GM21786 (cell line): ENCODE data around the gene IQSEC2.

Experiments used
- ATAC-seq: cut with Tn5 transposase; IDR thresholded peaks from one replicate; pipeline ENCODE4 v1.9.1; 2021; ENCODE audit not compliant: unreplicated experiment

The IQSEC2 gene

GRCh38 chrX:53268173-53268572 lies 13.2 kb downstream of the IQSEC2 start:
- ATAC-seq, result no peak

DNA sequence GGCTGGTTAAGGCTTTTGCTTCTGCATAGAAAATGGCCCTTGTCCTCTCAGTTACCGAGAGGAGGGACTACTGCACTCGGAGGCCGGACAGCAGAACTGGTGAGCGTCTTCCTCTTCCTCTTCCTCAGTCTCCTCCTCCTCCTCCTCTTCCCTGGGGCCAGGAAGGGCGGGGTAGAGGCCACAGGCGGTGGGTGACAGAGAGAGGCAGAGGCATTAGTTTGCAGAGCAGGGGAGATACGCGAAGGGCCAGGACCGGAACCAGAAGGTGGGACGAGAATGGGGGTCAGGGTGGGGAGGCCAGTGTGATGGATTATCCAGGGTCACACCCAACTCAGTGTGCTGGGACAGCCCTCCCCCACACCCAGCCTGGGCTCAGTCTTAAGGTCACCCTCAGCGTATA lies 14.5 kb downstream of the IQSEC2 start:
- ATAC-seq, result no peak

DNA sequence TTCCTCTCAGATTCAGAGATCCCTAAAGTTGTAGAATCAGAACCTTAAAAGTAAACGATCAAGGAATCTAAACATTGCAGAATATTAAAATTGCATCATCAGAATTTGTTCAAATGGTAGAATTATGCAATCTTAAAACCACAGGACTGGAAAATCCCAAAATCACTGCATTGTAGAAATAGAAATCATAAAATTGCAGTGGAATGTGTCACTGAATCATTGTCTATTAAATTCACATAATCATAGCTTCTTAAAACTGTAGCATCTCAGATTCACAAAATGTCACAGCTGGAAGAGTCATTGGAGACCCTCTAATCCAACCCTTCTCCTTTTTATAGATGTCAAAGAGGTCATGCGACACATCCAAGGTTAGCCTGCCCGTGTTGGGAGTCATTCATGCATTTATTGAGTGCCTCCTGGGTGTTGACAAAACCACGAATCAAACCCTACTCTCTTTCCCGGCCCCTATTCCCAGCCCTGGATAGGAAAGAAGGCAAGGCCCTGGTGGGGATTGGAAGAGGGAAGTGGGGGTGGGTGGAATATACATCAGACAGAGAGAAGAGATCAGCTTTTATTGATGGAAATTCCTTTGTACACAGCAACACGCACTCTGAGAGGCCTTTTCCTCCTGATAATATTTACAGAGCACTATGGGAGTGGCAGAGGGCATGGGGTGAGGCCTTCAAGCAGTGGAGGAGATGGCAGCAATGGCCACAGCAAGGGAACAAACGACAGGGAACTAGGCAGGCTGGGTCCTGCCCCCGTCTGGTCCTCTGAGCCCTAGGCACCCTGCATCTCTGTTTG lies 15.4 kb downstream of the IQSEC2 start:
- no peak for ATAC-seq

DNA sequence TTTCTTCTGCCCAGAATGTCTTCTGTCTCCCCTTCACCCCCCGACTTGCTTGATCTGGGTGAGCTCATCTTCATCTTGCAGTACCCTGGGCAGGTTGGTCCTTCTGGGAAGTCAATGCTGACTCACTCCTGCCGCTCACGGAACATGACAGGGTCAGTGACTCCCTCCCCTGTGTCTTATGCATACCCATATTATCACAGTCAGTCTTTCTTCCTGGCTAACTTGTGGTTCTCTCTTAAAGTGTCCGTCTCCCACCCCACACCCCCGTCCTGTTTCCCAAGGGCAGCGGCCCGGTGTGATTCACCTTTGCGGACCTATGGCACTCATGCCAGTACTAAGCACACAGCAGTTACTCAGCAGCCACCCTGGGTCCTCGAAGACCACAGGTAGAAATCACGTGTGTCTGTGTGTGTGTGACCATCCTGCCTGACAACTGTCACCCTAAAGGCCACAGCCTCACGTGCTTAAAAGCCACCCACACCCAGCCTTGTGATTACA lies 17.7 kb downstream of the IQSEC2 start:
- no peak for ATAC-seq

- no peak for ATAC-seq
Measured at GRCh38 chrX:53262918-53263394, 18.4 kb downstream of the IQSEC2 start.

- ATAC-seq, result no peak
Measured at GRCh38 chrX:53262189-53262917, 19.0 kb downstream of the IQSEC2 start.

DNA sequence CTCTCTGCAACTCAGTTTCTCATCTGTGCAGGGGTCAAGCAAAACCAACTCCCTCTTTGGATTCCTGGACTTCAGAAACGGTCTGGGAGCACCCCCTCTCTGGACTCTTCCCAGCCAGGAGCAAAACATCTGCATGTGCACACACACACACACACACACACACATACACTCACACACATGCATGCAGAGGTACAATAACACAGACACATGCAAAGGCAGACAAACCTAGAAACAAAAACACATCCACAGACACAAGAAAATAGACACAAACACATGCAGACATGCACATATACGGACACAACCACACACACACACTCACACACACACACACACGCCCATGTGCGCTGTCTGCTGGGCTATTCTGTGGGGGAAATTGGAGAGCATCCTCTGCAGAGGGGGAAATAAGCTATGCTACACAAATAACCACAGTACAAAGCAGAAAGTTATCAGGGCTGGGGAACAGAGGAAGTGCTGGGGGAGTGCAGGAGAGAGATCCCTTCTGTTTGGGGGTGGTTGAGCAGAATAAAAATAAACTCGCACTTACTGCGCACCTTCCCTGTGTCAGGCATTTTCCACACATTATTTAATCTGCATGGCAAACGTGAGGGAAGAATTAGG lies 19.9 kb downstream of the IQSEC2 start:
- ATAC-seq, result no peak

DNA sequence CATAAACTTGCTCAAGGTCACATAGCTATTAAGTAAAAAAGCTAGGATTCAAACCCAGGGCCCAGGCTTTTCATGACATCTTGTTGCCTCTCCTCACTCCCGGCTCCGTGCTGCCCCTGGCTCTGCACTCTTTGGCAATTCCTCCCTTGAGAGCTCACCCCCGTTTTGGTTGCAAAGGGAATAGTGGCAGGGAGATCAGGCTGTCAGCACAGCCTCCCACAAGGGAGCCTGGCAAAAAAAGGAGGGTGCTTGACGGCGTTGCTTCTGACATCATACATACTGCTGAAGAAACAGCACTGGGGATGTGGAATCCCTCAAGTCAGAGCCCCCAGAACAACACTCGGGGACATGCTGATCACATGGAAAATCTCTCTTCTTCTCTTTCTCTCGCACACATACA lies 20.5 kb downstream of the IQSEC2 start:
- no peak for ATAC-seq

DNA sequence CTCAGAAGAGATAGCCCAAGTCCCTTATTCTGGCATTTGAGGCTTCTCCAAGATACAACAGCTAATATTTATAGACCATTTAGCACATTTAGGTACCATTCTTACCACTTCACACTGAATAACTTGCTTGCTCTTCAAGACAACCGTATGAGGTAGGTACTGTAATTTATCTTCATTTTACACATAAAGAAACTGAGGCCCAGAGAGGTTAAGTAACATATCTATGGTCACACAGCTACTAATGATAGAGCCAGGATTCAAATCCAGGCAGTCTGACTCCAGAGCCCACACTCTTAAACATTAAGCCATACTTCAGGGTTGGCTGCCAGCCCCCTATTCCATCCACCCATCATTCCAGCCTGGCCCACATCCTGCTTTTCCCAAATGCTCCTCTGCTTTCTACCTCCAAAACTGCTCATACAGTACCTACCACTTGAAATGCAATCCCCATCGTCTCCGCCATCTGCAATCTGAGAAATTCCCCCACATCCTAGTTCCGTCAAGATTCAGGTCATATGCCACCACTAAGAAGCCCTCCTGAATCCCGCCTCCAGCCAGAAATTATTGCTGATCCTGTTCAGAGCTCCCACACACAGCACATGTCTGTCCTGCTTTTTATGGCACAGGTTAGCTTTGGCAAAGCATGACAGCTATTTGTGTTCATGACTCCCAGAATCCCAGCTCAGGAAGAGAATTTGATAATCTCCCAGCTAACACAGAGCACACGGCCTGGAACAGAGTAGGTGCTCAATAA lies 23.5 kb downstream of the IQSEC2 start:
- ATAC-seq, result no peak

DNA sequence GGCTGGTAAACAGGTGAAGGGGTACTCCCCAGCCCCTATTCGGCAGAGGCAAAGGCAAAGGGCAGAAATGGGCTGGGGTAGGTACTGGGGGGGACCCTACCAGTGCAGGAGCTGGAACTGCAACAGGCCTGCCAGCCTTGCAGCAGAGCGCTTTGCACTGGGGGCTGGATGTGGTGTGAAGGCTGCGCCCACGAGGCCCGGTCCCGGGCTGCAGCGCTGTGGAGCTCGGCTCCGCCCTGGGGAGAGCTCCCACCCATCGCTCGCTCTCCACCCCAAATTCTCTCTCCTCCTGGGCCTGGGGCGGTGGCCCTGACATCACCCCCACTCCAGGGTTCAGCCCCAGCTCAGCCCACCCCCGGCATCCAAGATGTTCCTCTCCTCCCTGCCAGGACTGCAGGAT lies 24.2 kb downstream of the IQSEC2 start:
- ATAC-seq, result no peak

DNA sequence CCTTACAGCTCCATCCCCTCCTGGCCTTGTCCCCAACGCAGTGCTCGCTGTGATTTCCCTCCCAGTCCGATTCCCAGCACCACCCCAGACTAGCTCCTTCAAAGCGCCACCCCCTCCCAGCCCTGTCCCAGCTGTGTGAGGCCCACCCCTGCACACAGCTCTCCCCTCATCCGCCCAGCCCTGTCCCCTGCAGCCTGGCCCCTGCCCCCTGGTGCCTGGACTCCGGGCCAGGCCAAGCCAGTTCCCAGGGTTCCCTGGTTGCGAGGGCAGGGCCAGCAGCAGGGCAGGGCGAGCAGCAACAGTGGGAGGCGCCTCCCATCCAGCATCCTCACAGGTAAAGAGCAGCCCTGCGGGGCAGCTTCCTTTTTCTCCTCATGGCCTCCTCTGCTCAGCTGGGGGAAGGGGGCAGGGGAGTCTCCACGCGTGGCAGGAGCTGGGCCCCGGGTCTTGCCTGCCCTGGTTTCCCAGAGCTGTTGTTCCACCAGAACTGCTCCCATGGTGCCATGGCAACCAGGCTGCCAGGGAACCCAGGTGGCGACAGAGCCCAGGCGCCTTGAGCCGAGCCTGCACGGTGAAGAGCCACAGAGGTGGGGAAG lies 24.8 kb downstream of the IQSEC2 start:
- no peak for ATAC-seq

- ATAC-seq, result no peak
Measured at GRCh38 chrX:53255738-53256191, 25.6 kb downstream of the IQSEC2 start.

GRCh38 chrX:53254570-53255461 lies 26.6 kb downstream of the IQSEC2 start:
- no peak for ATAC-seq

DNA sequence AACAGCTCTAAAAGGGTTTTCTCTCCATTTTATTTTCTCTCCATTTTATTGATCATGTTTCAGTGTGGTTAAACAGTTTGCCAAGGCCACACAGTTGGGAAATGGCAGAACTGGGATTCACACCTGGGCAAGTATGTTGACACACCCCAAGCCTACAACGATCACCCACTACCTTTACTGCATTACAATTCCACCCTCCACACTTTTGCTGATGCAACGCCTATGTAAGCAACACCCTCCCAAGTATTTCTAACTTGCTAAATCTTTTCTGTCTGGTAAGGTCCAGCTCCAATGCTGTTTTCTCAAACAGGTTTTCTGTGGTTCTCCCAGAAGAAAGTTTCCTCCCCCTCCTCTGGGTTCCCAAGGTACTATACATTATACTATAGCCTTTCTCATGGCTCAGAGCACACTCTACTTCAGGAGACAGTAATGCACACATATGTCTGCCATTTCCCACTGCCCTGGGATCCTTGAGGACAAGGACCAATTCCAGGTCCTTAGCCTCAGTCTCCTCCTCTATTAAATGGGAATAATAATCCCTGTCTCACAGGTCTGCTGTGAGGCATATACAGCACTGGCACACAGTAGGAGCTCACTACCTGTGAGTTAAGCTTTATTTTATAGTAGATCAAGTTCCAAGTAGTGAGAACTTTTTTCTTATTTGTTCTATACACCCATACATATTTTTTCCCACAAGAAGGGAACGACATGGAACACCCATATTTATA lies 27.9 kb downstream of the IQSEC2 start:
- ATAC-seq, result no peak

DNA sequence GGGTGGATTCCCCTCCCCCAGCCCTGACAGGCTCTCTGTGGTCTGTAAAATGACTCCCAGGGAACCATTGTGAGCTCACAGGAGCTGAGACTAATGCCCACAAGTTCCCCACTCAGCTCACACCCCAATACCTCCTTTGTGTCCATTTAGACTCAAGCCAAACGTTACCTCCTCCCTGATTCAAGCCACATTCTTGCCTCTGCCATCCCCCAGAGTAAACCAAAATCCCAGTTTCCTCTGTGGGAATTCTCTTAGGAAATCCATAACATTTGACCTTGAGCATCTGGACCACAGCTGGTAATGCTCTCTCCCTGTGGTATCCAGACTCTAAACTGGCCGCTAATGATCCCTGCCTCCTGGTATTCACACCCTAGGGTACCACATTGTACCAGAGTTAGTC lies 30.1 kb downstream of the IQSEC2 start:
- no peak for ATAC-seq

GRCh38 chrX:53250556-53250955 lies 30.8 kb downstream of the IQSEC2 start:
- no peak for ATAC-seq

DNA sequence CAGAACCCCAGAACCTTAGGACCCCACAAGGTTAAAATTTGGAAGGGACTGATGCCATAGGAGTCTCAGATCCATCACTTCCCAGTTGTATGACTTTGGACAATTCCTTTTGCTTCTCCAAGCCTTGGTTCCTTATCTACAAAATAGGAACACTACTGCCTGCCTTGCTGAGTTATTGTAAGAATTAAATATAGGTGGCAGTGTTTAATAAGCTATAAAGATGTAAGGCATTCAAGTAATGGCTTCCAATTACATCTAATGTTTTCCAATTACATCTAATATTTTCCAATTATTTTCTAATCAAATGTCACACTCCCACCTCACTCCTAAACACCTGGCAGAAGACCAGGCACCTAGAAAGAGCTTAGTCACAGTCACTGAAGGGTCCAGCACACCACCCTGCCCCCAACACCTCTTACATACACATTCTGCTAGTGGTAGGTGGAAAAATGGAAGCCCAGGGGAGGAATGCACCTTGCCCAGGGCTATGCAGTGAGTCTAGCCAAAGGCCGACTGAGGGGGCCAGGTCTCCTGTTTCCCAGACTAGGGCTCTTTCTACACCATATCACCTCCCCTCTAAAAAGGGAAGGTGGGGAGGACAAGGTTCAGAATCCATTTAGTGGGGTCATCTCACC lies 31.9 kb downstream of the IQSEC2 start:
- no peak for ATAC-seq

- ATAC-seq, result no peak
Measured at GRCh38 chrX:53247928-53248327, 33.5 kb downstream of the IQSEC2 start.
